PFSK-1 (cell line): ENCODE measurements around the gene VIP.

Experiments used
- FOXP2 ChIP-seq: optimal IDR thresholded peaks from 2 replicates; pipeline ENCODE3; 2011; ENCODE audit warnings: borderline replicate concordance, control low read depth, inconsistent platforms; ENCODE audit not compliant: insufficient read depth; ENCODE audit errors: extremely low read length, extremely low read depth
- POLR2AphosphoS5 ChIP-seq: IDR thresholded peaks from 2 replicates; pipeline ENCODE4 v1.6.1; 2012; ENCODE audit warnings: low read depth, mild to moderate bottlenecking, control low read depth, low read length, moderate library complexity
- SIN3A ChIP-seq: IDR thresholded peaks from 2 replicates; pipeline ENCODE4 v1.6.1; 2012; ENCODE audit warnings: mild to moderate bottlenecking, low read length, moderate library complexity, borderline replicate concordance; ENCODE audit not compliant: insufficient read depth
- TAF1 ChIP-seq: IDR thresholded peaks from 2 replicates; pipeline ENCODE4 v1.6.1; 2012; ENCODE audit warnings: low read length, control low read depth, borderline replicate concordance; ENCODE audit not compliant: insufficient read depth
- TF ChIP-seq, protein P1 (sequence below), 2 experiments: IDR thresholded peaks; 2 replicates each; pipeline versions ENCODE4 v1.6.1 to v1.8.0; 2011 to 2012; ENCODE audit warnings: low read depth in 2 of 2, low read length in 2 of 2, control low read depth in 1 of 2, inconsistent platforms in 1 of 2, mild to moderate bottlenecking in 1 of 2, moderate library complexity in 1 of 2; ENCODE audit not compliant: insufficient read depth in 1 of 2

DNA sequence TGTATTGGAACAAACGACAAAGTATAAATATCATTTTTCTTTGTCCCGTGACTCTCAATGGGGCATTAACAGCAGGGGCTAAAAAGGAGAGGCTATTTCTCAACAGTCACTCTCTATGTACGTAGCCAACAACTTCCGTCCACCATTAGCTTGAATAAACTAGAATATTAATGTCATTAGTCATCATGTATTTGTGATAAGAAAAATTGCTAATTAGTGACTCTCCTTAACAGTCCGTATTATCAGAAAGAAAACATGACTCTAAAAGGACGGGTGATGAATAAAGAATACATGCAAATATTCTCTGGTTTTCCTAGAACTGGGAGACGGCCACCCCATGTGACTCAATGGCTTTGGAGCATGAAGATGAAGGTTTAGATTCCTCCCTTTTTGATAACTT is 18.6 kb downstream of the VIP start:
- TF ChIP-seq, protein P1, sequence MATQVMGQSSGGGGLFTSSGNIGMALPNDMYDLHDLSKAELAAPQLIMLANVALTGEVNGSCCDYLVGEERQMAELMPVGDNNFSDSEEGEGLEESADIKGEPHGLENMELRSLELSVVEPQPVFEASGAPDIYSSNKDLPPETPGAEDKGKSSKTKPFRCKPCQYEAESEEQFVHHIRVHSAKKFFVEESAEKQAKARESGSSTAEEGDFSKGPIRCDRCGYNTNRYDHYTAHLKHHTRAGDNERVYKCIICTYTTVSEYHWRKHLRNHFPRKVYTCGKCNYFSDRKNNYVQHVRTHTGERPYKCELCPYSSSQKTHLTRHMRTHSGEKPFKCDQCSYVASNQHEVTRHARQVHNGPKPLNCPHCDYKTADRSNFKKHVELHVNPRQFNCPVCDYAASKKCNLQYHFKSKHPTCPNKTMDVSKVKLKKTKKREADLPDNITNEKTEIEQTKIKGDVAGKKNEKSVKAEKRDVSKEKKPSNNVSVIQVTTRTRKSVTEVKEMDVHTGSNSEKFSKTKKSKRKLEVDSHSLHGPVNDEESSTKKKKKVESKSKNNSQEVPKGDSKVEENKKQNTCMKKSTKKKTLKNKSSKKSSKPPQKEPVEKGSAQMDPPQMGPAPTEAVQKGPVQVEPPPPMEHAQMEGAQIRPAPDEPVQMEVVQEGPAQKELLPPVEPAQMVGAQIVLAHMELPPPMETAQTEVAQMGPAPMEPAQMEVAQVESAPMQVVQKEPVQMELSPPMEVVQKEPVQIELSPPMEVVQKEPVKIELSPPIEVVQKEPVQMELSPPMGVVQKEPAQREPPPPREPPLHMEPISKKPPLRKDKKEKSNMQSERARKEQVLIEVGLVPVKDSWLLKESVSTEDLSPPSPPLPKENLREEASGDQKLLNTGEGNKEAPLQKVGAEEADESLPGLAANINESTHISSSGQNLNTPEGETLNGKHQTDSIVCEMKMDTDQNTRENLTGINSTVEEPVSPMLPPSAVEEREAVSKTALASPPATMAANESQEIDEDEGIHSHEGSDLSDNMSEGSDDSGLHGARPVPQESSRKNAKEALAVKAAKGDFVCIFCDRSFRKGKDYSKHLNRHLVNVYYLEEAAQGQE (IDR thresholded peaks at IDR 0.05; ENCODE audit: insufficient read depth in 1 of 2, low read depth in 2 of 2, low read length in 2 of 2) = no peak
- TF ChIP-seq POLR2AphosphoS5 (no peak), SIN3A (no peak), TAF1 (no peak), FOXP2 (no peak)
